ENCODE measurements around the gene SPATA18. TPM values are rescaled to one million over a fixed set of nuclear protein-coding genes. Genes with fewer than 3 reads are reported as not detected.

Gene SPATA18, protein sequence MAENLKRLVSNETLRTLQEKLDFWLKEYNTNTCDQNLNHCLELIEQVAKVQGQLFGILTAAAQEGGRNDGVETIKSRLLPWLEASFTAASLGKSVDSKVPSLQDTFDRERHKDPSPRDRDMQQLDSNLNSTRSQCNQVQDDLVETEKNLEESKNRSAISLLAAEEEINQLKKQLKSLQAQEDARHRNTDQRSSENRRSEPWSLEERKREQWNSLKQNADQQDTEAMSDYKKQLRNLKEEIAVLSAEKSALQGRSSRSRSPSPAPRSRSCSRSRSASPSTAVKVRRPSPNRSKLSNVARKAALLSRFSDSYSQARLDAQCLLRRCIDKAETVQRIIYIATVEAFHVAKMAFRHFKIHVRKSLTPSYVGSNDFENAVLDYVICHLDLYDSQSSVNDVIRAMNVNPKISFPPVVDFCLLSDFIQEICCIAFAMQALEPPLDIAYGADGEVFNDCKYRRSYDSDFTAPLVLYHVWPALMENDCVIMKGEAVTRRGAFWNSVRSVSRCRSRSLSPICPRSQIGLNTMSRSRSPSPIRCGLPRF
- polyA plus RNA-seq (ENCODE audit: insufficient read length in 10 of 10) = 1 to 10 TPM; 1.6 to 2.8 (median 2.3) TPM
- long read RNA-seq, donor 1 = 0 reads
- long read RNA-seq, donor 2 = 0 reads
- long read RNA-seq, donor 3 = 0 reads
- long read RNA-seq, donor 4 = 0 reads
- long read RNA-seq, donor 5 = 0 reads
- long read RNA-seq, donor 6 = 0 reads
- long read RNA-seq, donor 7, partial matches to known transcripts = 164 of 164 reads
- long read RNA-seq, donor 7, other reads (novel, unspliced or antisense) = 0 of 164 reads
- long read RNA-seq, donor 8 = 0 reads
- long read RNA-seq, donor 9 = 0 reads

DNA sequence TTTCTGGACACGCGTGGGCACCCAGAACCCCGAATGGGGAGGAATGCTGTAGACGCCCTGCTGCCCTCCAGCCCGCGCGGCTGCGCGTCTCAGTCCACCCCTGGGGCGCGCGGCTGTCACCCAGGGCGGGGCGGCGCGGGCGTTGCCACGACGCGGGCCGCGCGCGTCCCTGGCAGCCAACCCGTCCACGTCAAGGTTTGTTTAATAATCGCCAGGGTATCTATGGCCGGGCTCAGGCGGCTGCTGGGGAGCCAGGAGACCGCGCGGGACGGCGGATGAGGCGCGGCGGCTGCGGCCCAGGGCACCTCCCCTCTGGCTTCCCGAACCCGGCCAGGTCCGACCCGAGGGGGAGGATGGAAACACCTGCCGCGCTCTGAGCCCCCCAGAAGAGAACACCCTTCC lies at the start of gene SPATA18:
TSS of gene SPATA18 (plus strand) at position 92 of the 402 bp plus-strand sequence. CDS start 401 bp downstream, outside the sequence.
- DNase-seq = no peak

DNA sequence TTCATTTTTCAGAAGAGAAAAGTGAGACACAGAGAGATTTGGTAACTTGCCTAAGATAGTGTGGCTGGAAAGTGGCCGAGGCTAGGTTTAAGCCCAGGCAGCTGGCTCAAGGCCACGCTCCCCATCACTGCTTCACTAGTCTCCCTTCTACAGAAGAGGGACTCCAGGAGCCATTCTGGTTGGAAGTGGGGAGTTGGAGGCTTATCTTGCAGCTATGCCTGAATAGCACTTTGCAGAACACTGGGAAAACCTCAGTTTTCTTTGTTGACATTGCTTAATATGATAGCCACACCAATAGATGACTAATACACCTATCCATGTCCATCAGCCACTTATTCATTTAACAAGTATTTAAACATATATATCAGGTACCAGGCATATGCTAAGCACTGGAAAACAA lies 49.5 kb upstream of the SPATA18 start:
- DNase-seq = no peak

DNA sequence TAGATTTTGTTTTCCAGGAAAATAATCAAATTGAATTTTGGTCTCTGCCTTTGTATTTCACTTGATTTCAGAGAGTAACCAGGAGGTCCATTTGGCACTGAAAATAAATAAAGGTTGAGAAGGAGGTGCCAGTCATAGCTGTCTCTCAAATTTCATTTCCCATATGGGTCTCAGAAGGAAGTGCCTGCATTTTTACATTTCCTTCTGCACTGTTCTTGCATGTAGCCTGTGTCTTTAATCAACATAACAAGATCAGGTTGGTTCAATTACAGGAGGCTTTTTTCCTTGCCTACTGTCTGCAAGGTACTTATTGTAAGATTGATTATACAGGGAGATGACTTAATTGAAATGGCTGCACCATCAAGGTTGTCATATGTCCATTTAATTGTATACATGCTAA lies 46.7 kb upstream of the SPATA18 start:
- no peak for DNase-seq

DNA sequence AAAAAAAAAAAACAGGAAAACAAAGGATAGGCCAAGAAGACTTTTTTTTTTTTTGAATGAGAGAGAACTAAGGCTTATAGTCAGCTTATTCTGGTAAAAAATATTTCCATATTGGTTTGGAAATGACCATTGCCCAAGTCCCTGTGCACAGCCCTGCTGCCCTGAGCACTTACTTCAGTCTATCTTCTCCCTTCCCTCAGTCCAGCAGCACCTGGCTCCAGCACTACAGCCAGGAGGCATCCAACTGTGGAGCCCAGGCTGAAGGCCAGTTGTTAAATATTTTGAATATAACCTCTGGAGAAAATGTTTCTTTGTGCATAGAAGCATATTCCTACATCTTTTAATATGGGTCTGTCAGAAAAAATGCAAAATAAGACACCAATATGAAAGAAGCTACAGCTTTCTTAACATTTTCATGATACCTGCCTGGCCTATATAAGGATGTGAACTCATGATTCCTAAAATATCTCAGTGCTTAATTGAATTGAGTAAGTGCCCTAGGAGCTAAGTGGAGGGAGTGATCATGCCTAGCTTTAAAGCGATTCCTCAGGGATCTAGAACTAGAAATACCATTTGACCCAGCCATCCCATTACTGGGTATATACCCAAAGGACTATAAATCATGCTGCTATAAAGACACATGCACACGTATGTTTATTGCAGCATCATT lies 45.4 kb upstream of the SPATA18 start:
- no peak for DNase-seq

DNA sequence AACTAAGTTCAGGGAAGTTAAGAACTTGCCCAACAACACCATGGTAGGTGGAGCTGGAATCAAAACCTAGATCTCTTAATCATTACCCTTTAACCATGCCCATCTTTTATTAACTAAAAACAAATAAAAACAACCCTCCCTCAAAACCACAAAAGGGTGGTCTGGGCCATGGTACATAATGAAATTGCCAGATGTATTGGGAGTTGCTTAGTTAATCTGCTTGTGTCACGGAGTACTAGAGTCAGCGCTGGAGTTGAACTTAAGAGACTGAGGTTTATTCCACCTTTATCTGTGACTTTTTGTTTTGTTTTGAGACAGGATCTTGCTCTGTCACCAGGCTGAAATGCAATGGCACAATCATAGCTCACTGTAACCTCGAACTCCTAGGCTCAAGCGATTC lies 44.2 kb upstream of the SPATA18 start:
- no peak for DNase-seq

DNA sequence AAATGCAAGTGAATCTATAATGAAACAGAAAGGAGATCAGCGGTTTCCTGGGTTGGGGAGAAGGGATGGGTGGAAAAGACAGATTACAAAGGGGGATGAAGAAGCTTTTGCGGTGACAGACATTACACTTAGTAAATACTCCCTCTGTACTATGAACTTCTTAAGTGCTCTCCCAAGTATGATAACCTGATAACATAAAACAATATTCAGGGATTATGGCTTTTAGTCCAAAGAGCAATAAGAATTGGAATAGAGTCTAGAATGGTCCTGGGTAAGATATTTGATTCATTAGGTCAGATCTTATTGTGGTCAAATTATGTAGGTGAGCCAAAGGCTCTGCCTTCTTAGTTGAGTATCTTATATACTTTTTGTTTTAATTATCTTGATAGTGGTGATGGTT lies 40.1 kb upstream of the SPATA18 start:
- no peak for DNase-seq

DNA sequence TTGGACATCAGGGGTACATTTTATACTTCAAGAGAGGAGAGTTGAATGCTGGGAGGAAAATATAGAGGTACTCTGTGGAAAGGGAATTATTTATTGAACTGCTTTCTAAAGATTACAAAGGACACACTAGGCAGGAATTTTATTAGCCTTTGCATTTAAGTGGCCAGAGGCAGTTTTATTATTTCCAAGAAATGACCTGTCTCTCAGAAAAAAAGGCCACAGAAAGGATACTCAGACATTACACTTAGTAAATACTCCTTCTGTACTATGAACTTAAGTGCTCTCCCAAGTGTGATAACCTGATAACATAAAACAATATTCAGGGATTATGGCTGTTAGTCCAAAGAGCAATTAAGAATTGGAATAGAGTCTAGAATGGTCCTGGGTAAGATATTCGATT lies 38.5 kb upstream of the SPATA18 start:
- DNase-seq = no peak

DNA sequence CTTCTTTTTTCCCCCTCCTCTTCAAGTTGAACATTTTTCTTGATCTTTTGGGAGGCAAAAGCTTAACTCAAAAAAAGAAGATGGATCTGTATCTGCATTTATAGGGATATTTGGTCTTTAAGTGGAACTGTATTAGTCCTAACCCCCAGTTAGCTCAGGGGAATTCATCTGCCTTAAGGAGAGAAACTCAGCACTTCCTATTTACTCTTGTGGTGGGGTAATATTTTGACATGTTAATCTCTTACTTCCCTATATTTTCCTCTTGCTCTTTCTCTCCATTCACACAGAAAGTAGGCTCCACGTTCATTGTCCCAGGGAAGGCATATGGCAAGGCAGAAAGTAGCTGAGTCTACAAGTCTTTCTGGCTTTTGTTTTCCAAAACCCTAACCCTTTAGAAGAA lies 36.2 kb upstream of the SPATA18 start:
- DNase-seq = no peak

DNA sequence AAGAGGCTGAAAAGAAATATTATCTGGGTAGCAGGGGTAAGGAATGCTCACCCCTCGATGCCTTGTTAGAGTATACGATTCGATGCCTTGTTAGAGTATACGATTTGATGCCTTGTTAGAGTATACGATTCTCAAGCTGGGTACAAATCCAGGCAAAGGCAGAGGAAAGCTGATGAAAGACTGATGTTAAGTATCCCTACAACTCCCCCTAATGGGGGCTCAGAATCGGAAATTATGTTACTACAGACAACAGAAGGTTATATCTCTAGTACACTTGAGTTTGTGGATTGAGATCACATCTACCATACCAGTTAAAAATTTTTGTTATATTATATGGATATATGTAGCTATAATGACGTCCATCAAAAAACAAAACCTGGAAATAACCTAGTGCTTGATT lies 35.7 kb upstream of the SPATA18 start:
- DNase-seq = peak in 1 of 3 donors; percentile 24

DNA sequence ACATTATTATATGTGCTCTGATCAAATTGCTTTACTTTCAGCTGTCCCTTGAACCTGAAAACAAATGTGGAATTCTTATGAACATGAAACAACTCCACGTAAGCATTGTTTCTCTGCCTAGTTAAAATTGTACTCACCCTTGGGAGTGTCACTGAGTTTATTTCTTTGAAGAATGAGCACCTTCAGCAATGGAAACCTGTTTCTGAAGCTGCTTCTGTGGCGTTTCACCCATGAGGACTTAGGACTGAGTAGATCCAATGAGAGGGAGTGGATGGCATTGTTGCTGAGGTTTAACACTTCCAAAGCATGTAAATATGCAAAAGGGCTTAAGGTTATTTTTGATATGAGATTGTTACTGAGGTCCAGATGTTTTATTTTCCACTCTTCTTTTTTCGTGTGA lies 34.1 kb upstream of the SPATA18 start:
- no peak for DNase-seq

DNA sequence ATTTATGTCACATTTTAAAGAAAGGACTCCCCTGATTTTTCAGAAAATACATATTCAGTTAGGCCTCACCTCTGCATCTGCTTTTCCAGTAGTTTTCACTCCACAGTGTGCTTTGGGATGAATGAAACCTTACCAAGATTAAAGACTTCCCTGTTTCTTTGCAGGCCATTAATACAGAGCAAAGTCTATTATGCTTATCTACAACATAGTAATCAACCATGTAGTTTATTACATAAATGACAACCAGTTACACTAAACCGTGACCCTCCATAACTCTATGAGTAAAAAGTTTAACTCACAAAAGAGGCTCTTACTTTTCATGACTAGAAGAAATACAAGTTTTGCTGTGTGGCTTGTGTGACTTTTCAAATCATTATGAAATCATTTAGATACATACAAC lies 33.3 kb upstream of the SPATA18 start:
- no peak for DNase-seq

DNA sequence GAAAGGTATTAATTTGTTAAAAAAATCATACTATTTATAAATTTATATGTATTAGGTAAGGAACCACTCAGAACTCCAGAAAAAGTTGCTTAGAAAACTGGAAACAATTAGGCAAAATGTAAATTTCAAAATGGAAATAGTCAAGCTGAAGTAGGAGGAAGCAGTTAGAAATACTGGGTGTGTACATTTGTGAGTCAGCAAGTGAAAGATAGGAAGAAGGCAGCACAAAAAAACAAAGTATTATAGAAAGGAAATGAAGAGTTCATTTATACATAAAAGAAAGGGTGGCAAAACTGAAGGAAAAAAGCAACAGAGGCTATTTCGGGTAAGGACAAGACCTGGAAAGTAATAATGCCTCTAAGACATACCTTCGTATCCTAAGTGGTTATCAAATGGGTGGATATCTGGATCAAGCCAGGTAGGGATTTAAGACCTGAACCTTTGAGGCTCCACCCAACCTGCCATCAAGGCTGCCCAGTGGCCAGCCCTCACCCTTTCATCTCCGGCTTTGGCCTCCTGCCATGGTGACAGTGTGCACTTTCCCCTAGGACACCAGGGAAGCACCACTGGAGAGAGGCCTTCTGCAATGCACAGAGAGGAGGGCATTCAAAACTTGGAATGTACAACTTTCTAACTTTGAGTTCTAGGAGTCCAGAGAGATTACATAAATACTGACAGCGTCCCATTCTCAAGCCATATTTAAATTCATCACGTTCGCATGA lies 31.0 kb upstream of the SPATA18 start, which contains the start of gene LRRC66:
TSS of gene LRRC66 (minus strand) at position 428 of the 722 bp plus-strand sequence. CDS start 2,750 bp downstream, outside the sequence.
- DNase-seq = no peak

DNA sequence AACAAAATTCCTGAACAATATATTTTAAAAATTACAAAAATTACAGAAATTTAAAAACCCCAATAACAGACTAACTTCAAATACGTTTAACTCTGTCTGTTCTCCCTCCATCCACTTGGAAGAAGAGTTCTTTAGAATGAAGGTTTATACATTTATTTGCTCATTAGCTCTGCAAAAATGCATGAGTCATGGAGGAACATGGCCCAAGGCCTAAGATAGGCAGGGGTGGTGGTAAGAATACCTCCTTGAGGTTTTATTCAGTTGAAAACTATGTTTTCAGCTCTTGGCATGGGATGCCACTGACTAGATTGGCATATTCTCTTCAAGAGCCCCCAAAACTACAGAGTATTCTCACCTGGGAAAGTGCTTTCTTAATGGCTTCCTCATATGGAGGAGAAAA lies 22.1 kb upstream of the SPATA18 start:
- no peak for DNase-seq

DNA sequence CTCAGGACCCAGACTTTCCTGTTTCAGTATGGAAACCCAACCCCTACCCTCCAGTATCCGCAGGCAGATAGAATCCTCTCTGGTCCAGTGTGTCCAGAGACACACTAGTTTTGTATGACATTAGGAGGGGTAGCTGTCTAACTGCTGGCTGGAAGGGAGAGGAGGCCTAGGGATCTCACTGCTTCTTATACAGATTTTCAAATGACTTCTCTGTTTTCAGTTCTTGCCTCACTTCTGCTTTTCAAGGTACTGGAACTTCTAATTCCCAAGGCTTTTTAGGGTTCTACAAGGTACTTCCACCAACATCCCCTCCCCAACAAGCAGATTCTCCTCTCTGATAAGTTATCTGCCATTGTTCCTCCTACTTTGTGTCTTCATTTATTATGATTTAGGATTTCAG lies 19.1 kb upstream of the SPATA18 start:
- DNase-seq = no peak

DNA sequence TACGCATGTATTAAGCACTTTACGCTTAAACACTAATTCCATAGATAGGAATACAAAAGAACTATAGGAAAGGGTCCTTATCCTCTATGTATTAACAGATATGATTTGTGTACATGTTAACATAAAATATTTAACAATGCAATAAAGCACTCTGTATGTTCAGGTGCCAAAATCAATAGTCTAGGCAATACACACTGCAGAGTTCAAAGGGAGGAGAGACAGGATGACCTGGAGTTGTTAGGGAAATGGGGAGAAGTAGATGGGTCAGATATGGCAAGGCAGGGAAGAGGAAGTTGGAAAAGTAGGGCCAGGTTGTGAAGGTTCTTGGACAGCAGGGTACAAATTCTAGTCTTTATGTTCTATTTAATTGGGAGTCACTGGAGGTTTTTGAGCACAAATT lies 15.9 kb upstream of the SPATA18 start:
- no peak for DNase-seq

DNA sequence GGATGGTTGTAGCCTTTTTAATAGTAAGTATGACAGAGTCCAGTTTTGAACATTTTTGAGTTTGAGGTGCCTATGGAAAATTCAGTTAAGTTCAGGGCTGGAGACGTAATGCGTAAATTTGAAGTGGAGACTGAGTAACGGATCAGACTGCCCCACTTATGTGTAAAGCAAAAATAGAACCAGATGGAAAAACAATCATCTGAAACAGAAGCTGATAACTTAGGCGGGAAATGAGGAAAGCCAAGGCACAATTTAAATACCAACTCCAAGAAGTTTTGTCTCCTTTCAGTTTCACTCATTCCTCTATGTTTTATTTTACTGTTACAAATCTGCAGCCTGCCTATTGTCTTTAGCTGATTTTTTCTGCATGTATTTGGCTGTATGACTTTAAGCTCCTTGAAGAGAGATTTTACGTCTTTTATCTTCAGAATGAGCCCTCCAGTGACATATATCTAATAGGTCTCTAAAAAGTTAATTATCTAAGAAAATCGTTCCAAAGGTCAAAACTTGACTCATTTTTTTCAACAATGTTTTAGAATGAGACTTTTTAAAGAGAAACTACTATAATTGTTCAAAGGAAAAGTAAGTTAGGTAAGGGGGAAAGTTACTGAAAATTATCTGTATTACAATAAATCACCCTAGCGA lies 14.1 kb upstream of the SPATA18 start:
- peak; percentile 25 to 73 (median 49) for DNase-seq

DNA sequence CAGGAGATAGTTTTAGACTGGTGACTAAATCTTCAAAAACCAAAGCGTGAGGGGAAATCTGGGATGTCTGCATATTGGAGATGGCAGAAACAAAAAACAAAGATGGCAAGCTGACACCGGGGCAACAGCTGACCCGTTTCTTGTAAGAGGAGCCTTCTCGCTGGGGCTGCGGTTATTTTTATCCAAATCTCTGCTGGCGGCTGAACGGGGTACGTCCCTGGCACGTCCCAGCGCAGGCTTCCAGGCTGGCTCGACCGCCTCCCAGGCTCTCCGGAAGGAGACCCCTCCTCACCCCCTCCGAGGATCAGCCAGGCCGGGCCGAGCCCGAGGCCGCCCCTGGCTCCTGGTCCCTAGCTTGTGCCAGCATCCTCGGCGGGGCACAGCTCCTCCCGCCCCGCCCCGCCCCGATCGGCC lies 13.4 kb upstream of the SPATA18 start:
- DNase-seq = peak; percentile 63 to 85 (median 65)

DNA sequence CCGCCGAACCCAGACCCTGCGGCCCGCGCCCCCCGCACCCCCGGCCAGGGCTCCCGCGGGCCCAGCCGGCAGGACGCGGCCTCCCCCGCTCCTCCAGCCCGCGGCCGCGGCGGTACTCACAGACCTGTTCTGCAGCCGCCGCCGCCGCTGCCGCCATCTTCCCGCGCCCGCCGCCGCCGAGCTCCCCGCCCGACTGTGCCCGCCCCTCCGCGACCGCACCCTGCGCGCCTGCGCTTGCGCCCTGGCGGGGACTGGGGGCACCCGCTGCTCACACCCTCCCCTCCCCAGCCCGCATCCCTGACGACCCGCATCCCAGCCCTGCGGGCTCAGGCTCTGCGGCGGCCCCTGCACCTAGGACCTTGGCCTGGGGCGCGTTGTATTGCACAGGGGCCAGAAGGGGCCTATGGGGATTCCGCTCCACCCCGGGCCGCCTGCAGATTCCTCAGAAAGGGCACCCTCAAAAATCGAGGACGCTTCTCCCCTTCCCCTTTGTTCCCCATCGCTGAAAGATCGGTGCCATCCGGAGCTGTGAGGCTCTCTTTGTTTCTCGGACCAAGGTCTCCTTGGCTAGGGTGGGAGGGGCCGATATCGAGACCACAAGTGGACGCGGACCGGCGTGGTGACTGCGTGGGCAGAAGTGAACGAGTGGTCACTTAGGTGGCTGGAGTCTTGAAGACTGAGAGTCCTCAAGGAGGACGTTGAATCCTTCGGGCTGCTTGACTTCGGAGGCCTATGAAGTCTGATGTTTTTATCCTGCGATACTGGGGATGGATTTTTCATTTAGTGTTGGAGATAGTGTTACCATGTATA lies 12.8 kb upstream of the SPATA18 start, which contains the start of gene SGCB:
TSS of gene SGCB (minus strand) at position 197 of the 810 bp plus-strand sequence. CDS start at position 157, 40 bp downstream.
- DNase-seq = peak; percentile 66 to 87 (median 69)

DNA sequence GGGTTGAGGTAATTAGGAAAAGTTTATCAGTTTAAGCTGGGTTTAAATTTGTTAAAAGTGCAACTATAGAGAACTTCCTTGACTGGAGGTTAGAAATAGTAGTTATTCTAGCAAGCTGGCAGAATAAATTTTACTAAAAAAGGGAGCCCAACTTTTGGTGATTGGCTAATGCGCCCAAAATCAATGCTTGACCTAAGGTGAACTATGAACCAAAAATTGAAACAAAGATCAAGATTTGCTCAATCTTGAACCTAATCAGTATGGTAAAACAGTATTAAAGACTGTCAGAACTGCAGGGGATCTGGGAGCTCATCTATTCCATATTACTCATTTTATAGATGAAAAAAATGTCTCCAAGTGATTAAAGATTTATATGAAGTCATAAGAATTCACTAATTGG lies 6.1 kb upstream of the SPATA18 start:
- DNase-seq = no peak

DNA sequence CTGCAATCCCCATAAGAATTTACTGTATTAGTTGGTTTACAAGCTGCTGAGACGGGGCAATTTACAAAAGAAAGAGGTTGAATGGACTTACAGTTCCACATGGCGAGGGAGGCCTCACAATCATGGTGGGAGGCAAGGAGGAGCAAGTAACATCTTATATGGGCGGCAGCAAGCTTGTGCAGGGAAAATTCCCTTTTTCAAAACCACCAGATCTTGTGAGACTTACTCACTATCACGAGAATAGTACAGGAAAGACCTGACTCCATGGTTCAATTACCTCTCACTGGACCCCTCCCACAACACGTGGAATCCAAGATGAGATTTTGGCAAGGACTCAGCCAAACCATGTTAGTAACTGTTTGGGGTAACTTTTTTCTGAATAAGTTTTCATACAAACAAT lies 1.8 kb upstream of the SPATA18 start:
- DNase-seq = no peak
